Upper lobe of left lung (tissue), 6 donors: Measurements from ENCODE around the gene GRK3. TPM values are rescaled to one million over a fixed set of nuclear protein-coding genes. Genes with fewer than 3 reads are reported as not detected.

Experiments used
- ATAC-seq, 2 donors: fragments of 200-7000 bp; cut with Tn5 transposase; one replicate each; pipeline ENCODE4 v1.9.1; 2022; ENCODE audit warnings: mild to moderate bottlenecking in 2 of 2, moderate library complexity in 2 of 2; ENCODE audit not compliant: low FRiP score in 2 of 2
- DNase-seq, 2 donors: peaks; one replicate each; pipeline ENCODE4 v3.0.0-alpha.2; 2019 to 2020
- H3K27ac ChIP-seq, 4 donors: fragments of 200-600 bp; sonication (generic); one replicate each; pipeline ENCODE4 v1.5.1; 2016 to 2019
- H3K27me3 ChIP-seq, 4 donors: fragments of 200-600 bp; sonication (generic); one replicate each; pipeline ENCODE4 v1.5.1; 2017 to 2019
- H3K36me3 ChIP-seq, 4 donors: fragments of 200-600 bp; sonication (generic); one replicate each; pipeline ENCODE4 v1.5.1; 2016 to 2019
- H3K4me1 ChIP-seq, 4 donors: fragments of 200-600 bp; sonication (generic); one replicate each; pipeline ENCODE4 v1.5.1; 2018 to 2019
- H3K4me3 ChIP-seq, 4 donors: fragments of 200-600 bp; sonication (generic); one replicate each; pipeline ENCODE4 v1.5.1; 2017 to 2019; ENCODE audit warnings: mild to moderate bottlenecking in 2 of 4, moderate library complexity in 1 of 4
- H3K9me3 ChIP-seq, 4 donors: fragments of 200-600 bp; sonication (generic); one replicate each; pipeline ENCODE4 v1.5.1; 2018 to 2019
- CTCF ChIP-seq, 6 experiments: fragments of 450-650 bp in 4 of 6; fragments of 200-600 bp in 2 of 6; sonication (generic) in 2 of 6; IDR thresholded peaks; one replicate each; pipeline ENCODE4 v1.5.1; 2016 to 2019; ENCODE audit warnings: antibody characterized with exemption in 6 of 6
- EP300 ChIP-seq, 4 donors: sonication (generic); formaldehyde crosslinking; IDR thresholded peaks; one replicate each; pipeline ENCODE4 v1.5.1; 2017; ENCODE audit warnings: antibody characterized with exemption in 4 of 4, control low read depth in 2 of 4
- POLR2A ChIP-seq, 4 donors: fragments of 450-650 bp; IDR thresholded peaks; one replicate each; pipeline ENCODE4 v1.5.1; 2016 to 2017; ENCODE audit warnings: antibody characterized with exemption in 4 of 4, mild to moderate bottlenecking in 2 of 4
- POLR2AphosphoS5 ChIP-seq, 2 donors: sonication (generic); formaldehyde crosslinking; IDR thresholded peaks; one replicate each; pipeline ENCODE4 v1.5.1; 2017; ENCODE audit warnings: antibody characterized with exemption in 2 of 2
- WGBS, 2 donors: methylation state at CpG; one replicate each; pipeline ENCODE4 v1.1.5; 2017 to 2018; 5-methylcytosine and 5-hydroxymethylcytosine counted together
- total RNA-seq, 6 donors: library from RNA; depleted of rRNA in 4 of 6; stranded (reverse); fragments of >200 nt in 4 of 6; gene quantifications; one replicate each; pipeline versions ENCODE4 v1.1.0 to v1.2.1, GENCODE V29; 2016 to 2021
- donor health status: DM: no; HTN: no; CAD: no; lungs with moderate emphysema.
- donor health status: DM: no; HTN: yes; CAD: no; lungs with severe emphysema.

GRK3 gene
- total RNA-seq, 6 donors from 2014 or later = 16.0 to 25.2 (median 21.6) TPM

GRCh38 chr22:25651332-25652085 is 87.0 kb downstream of the GRK3 start:
- no peak overlapping the region for H3K27ac ChIP-seq
- no peak for TF ChIP-seq POLR2AphosphoS5 (IDR thresholded peaks at IDR 0.05)
- TF ChIP-seq EP300 (IDR thresholded peaks at IDR 0.05) = no peak
- no peak for TF ChIP-seq CTCF (IDR thresholded peaks at IDR 0.05)
- no peak for TF ChIP-seq POLR2A (IDR thresholded peaks at IDR 0.05)
- 42 to 47% methylated on average over 4 of the region's 4 CpGs for WGBS, 2 donors
- ATAC-seq (no peak), DNase-seq (no peak)
- H3K36me3 ChIP-seq = no peaks in the 10 kb centered on the region
- H3K4me1 ChIP-seq = no peaks in the 10 kb centered on the region
- no peaks in the 10 kb centered on the region for H3K27me3 ChIP-seq
- no peak overlapping the region for H3K4me3 ChIP-seq
- H3K9me3 ChIP-seq = no peaks in the 10 kb centered on the region

- Histone ChIP-seq H3K27ac (no peak overlapping the region), H3K4me1 (no peaks in the 10 kb centered on the region), H3K27me3 (no peaks in the 10 kb centered on the region), H3K9me3 (no peaks in the 10 kb centered on the region), H3K36me3 (no peaks in the 10 kb centered on the region), H3K4me3 (no peak overlapping the region)
- TF ChIP-seq CTCF (IDR thresholded peaks at IDR 0.05) (no peak), POLR2A (IDR thresholded peaks at IDR 0.05) (no peak), POLR2AphosphoS5 (IDR thresholded peaks at IDR 0.05) (no peak), EP300 (IDR thresholded peaks at IDR 0.05) (no peak)
- DNase-seq (no peak), ATAC-seq (no peak)
These were observed 90.2 kb downstream of the GRK3 start for GRCh38 chr22:25654676-25655075.

- DNase-seq = no peak
- Histone ChIP-seq H3K27ac (no peak overlapping the region), H3K4me1 (no peaks in the 10 kb centered on the region), H3K9me3 (no peaks in the 10 kb centered on the region), H3K4me3 (no peak overlapping the region), H3K27me3 (no peaks in the 10 kb centered on the region), H3K36me3 (no peaks in the 10 kb centered on the region)
- ATAC-seq = no peak
- 83 to 98% methylated on average over 4 of the region's 4 CpGs for WGBS, 2 donors
- TF ChIP-seq POLR2A (IDR thresholded peaks at IDR 0.05) (no peak), EP300 (IDR thresholded peaks at IDR 0.05) (no peak), CTCF (IDR thresholded peaks at IDR 0.05) (no peak)
These were observed 91.0 kb downstream of the GRK3 start for GRCh38 chr22:25655371-25655935.

- Histone ChIP-seq H3K9me3 (no peaks in the 10 kb centered on the region), H3K27ac (no peak overlapping the region), H3K27me3 (no peaks in the 10 kb centered on the region), H3K36me3 (no peaks in the 10 kb centered on the region), H3K4me3 (no peak overlapping the region), H3K4me1 (peaks cover 0 to 11% (median 4%) of the 10 kb centered on the region in 4 donors)
- TF ChIP-seq EP300 (IDR thresholded peaks at IDR 0.05) (no peak), POLR2AphosphoS5 (IDR thresholded peaks at IDR 0.05) (no peak), POLR2A (IDR thresholded peaks at IDR 0.05) (no peak), CTCF (IDR thresholded peaks at IDR 0.05) (no peak)
- ATAC-seq (no peak), DNase-seq (no peak)
These were observed 92.2 kb downstream of the GRK3 start for GRCh38 chr22:25656724-25657123.

GRCh38 chr22:25658633-25659032 is 94.2 kb downstream of the GRK3 start:
- no peak overlapping the region for H3K4me3 ChIP-seq
- no peaks in the 10 kb centered on the region for H3K27me3 ChIP-seq
- no peaks in the 10 kb centered on the region for H3K36me3 ChIP-seq
- H3K9me3 ChIP-seq = no peaks in the 10 kb centered on the region
- no peak for TF ChIP-seq POLR2AphosphoS5 (IDR thresholded peaks at IDR 0.05)
- TF ChIP-seq CTCF (IDR thresholded peaks at IDR 0.05) = no peak
- TF ChIP-seq EP300 (IDR thresholded peaks at IDR 0.05) = no peak
- TF ChIP-seq POLR2A (IDR thresholded peaks at IDR 0.05) = no peak
- ATAC-seq (peak in 1 of 2 donors; percentile 75), DNase-seq (no peak)
- no peak overlapping the region for H3K27ac ChIP-seq
- WGBS, 2 donors = 75 to 83% methylated on average over 4 of the region's 4 CpGs
- peaks cover 0 to 11% (median 5%) of the 10 kb centered on the region in 4 donors for H3K4me1 ChIP-seq
